Thyroid gland (tissue), 4 donors: Measurements from ENCODE around the gene LRRN4CL.

Source experiments
- POLR2A ChIP-seq, 2 donors: fragments of 450-650 bp; IDR thresholded peaks; one replicate each; pipeline ENCODE4 v1.6.1; 2017; ENCODE audit warnings: antibody characterized with exemption in 2 of 2, mild to moderate bottlenecking in 2 of 2, moderate library complexity in 1 of 2
- TF ChIP-seq, protein P1 (sequence below), 6 experiments: fragments of 200-600 bp in 3 of 6; fragments of 450-650 bp in 3 of 6; sonication (generic) in 3 of 6; IDR thresholded peaks; one replicate each; pipeline ENCODE4 v1.5.1; 2016 to 2019; ENCODE audit warnings: antibody characterized with exemption in 6 of 6, mild to moderate bottlenecking in 2 of 6, inconsistent platforms in 1 of 6, moderate library complexity in 1 of 6

DNA sequence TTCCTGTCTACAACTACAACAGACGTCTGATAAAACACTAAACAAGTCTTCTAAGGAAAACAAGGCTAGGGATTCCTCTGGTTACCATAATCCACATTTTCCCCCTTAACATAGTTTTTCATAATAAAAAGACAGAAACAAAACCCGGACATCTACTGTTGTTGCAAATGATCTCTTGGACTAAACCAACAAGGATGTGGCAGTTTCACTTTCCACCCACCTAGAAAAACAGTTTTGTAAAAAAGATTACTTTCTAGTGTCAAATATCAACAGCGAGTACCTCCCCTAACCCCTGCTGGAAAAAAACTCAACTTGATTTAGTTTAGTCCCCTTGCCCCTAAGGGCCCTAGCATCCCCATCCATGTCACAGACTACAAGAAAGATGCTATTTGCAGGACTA, 23.5 kb upstream of the LRRN4CL start:
- TF ChIP-seq, protein P1, sequence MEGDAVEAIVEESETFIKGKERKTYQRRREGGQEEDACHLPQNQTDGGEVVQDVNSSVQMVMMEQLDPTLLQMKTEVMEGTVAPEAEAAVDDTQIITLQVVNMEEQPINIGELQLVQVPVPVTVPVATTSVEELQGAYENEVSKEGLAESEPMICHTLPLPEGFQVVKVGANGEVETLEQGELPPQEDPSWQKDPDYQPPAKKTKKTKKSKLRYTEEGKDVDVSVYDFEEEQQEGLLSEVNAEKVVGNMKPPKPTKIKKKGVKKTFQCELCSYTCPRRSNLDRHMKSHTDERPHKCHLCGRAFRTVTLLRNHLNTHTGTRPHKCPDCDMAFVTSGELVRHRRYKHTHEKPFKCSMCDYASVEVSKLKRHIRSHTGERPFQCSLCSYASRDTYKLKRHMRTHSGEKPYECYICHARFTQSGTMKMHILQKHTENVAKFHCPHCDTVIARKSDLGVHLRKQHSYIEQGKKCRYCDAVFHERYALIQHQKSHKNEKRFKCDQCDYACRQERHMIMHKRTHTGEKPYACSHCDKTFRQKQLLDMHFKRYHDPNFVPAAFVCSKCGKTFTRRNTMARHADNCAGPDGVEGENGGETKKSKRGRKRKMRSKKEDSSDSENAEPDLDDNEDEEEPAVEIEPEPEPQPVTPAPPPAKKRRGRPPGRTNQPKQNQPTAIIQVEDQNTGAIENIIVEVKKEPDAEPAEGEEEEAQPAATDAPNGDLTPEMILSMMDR (IDR thresholded peaks at IDR 0.05): no peak
- no peak for TF ChIP-seq POLR2A (IDR thresholded peaks at IDR 0.05)
